A673 (cell line): ENCODE results near the gene UMODL1.

Source experiments
- CTCF ChIP-seq: fragments of 300-800, 200-600 bp; sonication (generic); conservative IDR thresholded peaks from 2 replicates; pipeline ENCODE4 v1.5.1; 2017; ENCODE audit warnings: low read depth, mild to moderate bottlenecking, antibody characterized with exemption, low read length, moderate library complexity, mixed read lengths
- EZH2 ChIP-seq: fragments of 200-600 bp; sonication (generic); IDR thresholded peaks from 2 replicates; pipeline ENCODE4 v1.6.1; 2017; ENCODE audit warnings: borderline replicate concordance, low read depth, mild to moderate bottlenecking, mixed read lengths, antibody characterized with exemption, low read length; ENCODE audit not compliant: poor library complexity, severe bottlenecking

GRCh38 chr21:42086969-42087368 lies 15.9 kb downstream of the UMODL1 start:
- TF ChIP-seq CTCF, result no peak
- TF ChIP-seq EZH2, result no peak
